K562 (cell line): Measurements from ENCODE around the gene STT3A. TPM values are rescaled to one million over a fixed set of nuclear protein-coding genes. Genes with fewer than 3 reads are reported as not detected.
A peak's percentile ranks its signal among the peaks of the same experiment; 100 is the strongest.

Experiments
- ARHGAP35 ChIP-seq: fragments of 450-650 bp; IDR thresholded peaks from 2 replicates; pipeline ENCODE4 v1.6.1; 2018; ENCODE audit not compliant: partially characterized antibody
- CEBPB ChIP-seq: fragments of 450-650 bp; IDR thresholded peaks from 2 replicates; pipeline ENCODE4 v1.6.1; 2016; ENCODE audit warnings: missing genetic modification characterization, missing compliant biosample characterization
- CTBP1 ChIP-seq: fragments of 450-650 bp; IDR thresholded peaks from 2 replicates; pipeline ENCODE4 v1.6.1; 2016; ENCODE audit warnings: borderline replicate concordance
- DMBX1 ChIP-seq: fragments of 250-450 bp; sonication (Bioruptor Pico); IDR thresholded peaks from 2 replicates; pipeline ENCODE4 v1.8.0; 2022; ENCODE audit warnings: inconsistent platforms, mild to moderate bottlenecking, moderate library complexity, borderline replicate concordance
- HDAC3 ChIP-seq: fragments of 450-650 bp; IDR thresholded peaks from 2 replicates; pipeline ENCODE4 v1.6.1; 2018; ENCODE audit warnings: borderline replicate concordance, mild to moderate bottlenecking, moderate library complexity; ENCODE audit not compliant: partially characterized antibody
- ILK ChIP-seq: fragments of 450-650 bp; IDR thresholded peaks from 2 replicates; pipeline ENCODE4 v1.6.1; 2016; ENCODE audit warnings: missing genetic modification characterization, low read depth, mild to moderate bottlenecking, missing compliant biosample characterization, moderate library complexity, borderline replicate concordance
- KAT8 ChIP-seq: fragments of 450-650 bp; IDR thresholded peaks from 2 replicates; pipeline ENCODE4 v1.6.1; 2016; ENCODE audit warnings: low read depth, mild to moderate bottlenecking
- KDM4B ChIP-seq, 2 experiments: fragments of 450-650 bp in 1 of 2; sonication (generic) in 1 of 2; IDR thresholded peaks; 2 replicates each; pipeline ENCODE4 v1.6.1; 2016 to 2017; ENCODE audit warnings: borderline replicate concordance in 2 of 2, antibody characterized with exemption in 1 of 2, low read depth in 1 of 2, mild to moderate bottlenecking in 1 of 2
- MAX ChIP-seq: sonication (generic); formaldehyde crosslinking; IDR thresholded peaks from 2 replicates; pipeline ENCODE4 v1.9.0; 2022; ENCODE audit warnings: mild to moderate bottlenecking, missing genetic modification reagents
- MTA1 ChIP-seq: fragments of 450-650 bp; IDR thresholded peaks from 2 replicates; pipeline ENCODE4 v1.6.1; 2017; ENCODE audit warnings: borderline replicate concordance
- NBN ChIP-seq: fragments of 450-650 bp; IDR thresholded peaks from 2 replicates; pipeline ENCODE4 v1.6.1; 2016; ENCODE audit warnings: low read depth, mild to moderate bottlenecking
- NFATC3 ChIP-seq: fragments of 450-650 bp; IDR thresholded peaks from 2 replicates; pipeline ENCODE4 v1.6.1; 2017; ENCODE audit warnings: mild to moderate bottlenecking
- ZFP36 ChIP-seq: fragments of 150-350 bp; IDR thresholded peaks from 2 replicates; pipeline ENCODE4 v1.6.1; 2018; ENCODE audit warnings: low read length, low read depth; ENCODE audit not compliant: partially characterized antibody
- ZKSCAN8 ChIP-seq: fragments of 200-800 bp; sonication (Bioruptor generic); IDR thresholded peaks from 2 replicates; pipeline ENCODE4 v1.6.1; 2016; ENCODE audit warnings: missing genetic modification characterization, missing compliant biosample characterization
- ZNF274 ChIP-seq: IDR thresholded peaks from 2 replicates; pipeline ENCODE4 v1.6.1; 2011; ENCODE audit warnings: low read depth, mild to moderate bottlenecking, low read length, moderate library complexity, borderline replicate concordance
- ZNF785 ChIP-seq: fragments of 250-450 bp; sonication (Bioruptor Pico); IDR thresholded peaks from 2 replicates; pipeline ENCODE4 v1.4.0; 2020; ENCODE audit warnings: mild to moderate bottlenecking
- polyA plus RNA-seq, 8 experiments: library from polyadenylated mRNA; depleted of rRNA in 4 of 8; stranded (reverse) in 5 of 8; unstranded in 3 of 8; fragments of >200 nt; fragmentation: Nextera tagmentation in 2 of 8; fragmentation: Illumina TruSeq in 1 of 8; extraction: Ambion mirVana in 2 of 8; extraction: Trizol in 1 of 8; gene quantifications; 2 replicates each; pipeline versions ENCODE4 v1.2.1 to v1.2.3, GENCODE V29; 2011 to 2014; ENCODE audit warnings: inconsistent platforms in 1 of 8, missing spikeins in 1 of 8
- total RNA-seq, 7 experiments: library from RNA; depleted of rRNA in 6 of 7; stranded (reverse); fragments of >200 nt in 6 of 7; fragmentation: Illumina TruSeq in 2 of 7; extraction: Trizol in 2 of 7; gene quantifications; 2 replicates each; pipeline versions ENCODE4 v1.2.1 to v1.2.3, GENCODE V29; 2011 to 2021; ENCODE audit warnings: low replicate concordance in 1 of 7
- TF ChIP-seq, protein P1 (sequence below): fragments of 450-650 bp; formaldehyde crosslinking; conservative IDR thresholded peaks from 2 replicates; pipeline ENCODE4 v1.4.0; 2022; ENCODE audit warnings: mild to moderate bottlenecking, missing genetic modification characterization
- TF ChIP-seq, protein P2 (sequence below): fragments of 450-650 bp; IDR thresholded peaks from 2 replicates; pipeline ENCODE4 v1.6.1; 2018; ENCODE audit not compliant: partially characterized antibody
- TF ChIP-seq, protein P3 (sequence below): fragments of 450-650 bp; IDR thresholded peaks from 2 replicates; pipeline ENCODE4 v1.6.1; 2017; ENCODE audit warnings: antibody characterized with exemption, mild to moderate bottlenecking

The STT3A gene
- total and polyA plus RNA-seq, 9 of the 15 experiments (the other 6 are each of a cell fraction or from before 2014, with no cell fraction given) = 70.7 to 330 (median 192) TPM

- TF ChIP-seq MAX (CRISPR knock-in tag) = no peak
- no peak for TF ChIP-seq ZFP36
- no peak for TF ChIP-seq KDM4B (IDR thresholded peaks at IDR 0.05; ENCODE audit: borderline replicate concordance in 2 of 2, low read depth in 1 of 2)
- TF ChIP-seq KAT8 = no peak
- TF ChIP-seq, protein P1, sequence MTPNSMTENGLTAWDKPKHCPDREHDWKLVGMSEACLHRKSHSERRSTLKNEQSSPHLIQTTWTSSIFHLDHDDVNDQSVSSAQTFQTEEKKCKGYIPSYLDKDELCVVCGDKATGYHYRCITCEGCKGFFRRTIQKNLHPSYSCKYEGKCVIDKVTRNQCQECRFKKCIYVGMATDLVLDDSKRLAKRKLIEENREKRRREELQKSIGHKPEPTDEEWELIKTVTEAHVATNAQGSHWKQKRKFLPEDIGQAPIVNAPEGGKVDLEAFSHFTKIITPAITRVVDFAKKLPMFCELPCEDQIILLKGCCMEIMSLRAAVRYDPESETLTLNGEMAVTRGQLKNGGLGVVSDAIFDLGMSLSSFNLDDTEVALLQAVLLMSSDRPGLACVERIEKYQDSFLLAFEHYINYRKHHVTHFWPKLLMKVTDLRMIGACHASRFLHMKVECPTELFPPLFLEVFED (CRISPR knock-in tag) = peak; percentile 84; the same call in 1 of the 2 replicates
- TF ChIP-seq ZNF785 (CRISPR knock-in tag) = no peak
- TF ChIP-seq NBN = peak; percentile 84; the same call in 1 of the 2 replicates
- TF ChIP-seq ZNF274 = peak; percentile 46; the same call in 1 of the 2 replicates
- TF ChIP-seq CEBPB (tag) = no peak
- TF ChIP-seq HDAC3 = peak; percentile 95
- no peak for TF ChIP-seq ILK
- TF ChIP-seq, protein P2, sequence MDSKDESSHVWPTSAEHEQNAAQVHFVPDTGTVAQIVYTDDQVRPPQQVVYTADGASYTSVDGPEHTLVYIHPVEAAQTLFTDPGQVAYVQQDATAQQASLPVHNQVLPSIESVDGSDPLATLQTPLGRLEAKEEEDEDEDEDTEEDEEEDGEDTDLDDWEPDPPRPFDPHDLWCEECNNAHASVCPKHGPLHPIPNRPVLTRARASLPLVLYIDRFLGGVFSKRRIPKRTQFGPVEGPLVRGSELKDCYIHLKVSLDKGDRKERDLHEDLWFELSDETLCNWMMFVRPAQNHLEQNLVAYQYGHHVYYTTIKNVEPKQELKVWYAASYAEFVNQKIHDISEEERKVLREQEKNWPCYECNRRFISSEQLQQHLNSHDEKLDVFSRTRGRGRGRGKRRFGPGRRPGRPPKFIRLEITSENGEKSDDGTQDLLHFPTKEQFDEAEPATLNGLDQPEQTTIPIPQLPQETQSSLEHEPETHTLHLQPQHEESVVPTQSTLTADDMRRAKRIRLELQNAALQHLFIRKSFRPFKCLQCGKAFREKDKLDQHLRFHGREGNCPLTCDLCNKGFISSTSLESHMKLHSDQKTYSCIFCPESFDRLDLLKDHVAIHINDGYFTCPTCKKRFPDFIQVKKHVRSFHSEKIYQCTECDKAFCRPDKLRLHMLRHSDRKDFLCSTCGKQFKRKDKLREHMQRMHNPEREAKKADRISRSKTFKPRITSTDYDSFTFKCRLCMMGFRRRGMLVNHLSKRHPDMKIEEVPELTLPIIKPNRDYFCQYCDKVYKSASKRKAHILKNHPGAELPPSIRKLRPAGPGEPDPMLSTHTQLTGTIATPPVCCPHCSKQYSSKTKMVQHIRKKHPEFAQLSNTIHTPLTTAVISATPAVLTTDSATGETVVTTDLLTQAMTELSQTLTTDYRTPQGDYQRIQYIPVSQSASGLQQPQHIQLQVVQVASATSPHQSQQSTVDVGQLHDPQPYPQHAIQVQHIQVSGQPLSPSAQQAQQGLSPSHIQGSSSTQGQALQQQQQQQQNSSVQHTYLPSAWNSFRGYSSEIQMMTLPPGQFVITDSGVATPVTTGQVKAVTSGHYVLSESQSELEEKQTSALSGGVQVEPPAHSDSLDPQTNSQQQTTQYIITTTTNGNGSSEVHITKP = peak; percentile 68
- TF ChIP-seq, protein P3, sequence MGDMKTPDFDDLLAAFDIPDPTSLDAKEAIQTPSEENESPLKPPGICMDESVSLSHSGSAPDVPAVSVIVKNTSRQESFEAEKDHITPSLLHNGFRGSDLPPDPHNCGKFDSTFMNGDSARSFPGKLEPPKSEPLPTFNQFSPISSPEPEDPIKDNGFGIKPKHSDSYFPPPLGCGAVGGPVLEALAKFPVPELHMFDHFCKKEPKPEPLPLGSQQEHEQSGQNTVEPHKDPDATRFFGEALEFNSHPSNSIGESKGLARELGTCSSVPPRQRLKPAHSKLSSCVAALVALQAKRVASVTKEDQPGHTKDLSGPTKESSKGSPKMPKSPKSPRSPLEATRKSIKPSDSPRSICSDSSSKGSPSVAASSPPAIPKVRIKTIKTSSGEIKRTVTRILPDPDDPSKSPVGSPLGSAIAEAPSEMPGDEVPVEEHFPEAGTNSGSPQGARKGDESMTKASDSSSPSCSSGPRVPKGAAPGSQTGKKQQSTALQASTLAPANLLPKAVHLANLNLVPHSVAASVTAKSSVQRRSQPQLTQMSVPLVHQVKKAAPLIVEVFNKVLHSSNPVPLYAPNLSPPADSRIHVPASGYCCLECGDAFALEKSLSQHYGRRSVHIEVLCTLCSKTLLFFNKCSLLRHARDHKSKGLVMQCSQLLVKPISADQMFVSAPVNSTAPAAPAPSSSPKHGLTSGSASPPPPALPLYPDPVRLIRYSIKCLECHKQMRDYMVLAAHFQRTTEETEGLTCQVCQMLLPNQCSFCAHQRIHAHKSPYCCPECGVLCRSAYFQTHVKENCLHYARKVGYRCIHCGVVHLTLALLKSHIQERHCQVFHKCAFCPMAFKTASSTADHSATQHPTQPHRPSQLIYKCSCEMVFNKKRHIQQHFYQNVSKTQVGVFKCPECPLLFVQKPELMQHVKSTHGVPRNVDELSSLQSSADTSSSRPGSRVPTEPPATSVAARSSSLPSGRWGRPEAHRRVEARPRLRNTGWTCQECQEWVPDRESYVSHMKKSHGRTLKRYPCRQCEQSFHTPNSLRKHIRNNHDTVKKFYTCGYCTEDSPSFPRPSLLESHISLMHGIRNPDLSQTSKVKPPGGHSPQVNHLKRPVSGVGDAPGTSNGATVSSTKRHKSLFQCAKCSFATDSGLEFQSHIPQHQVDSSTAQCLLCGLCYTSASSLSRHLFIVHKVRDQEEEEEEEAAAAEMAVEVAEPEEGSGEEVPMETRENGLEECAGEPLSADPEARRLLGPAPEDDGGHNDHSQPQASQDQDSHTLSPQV = peak; percentile 48
- peak; percentile 72; the same call in 1 of the 2 replicates for TF ChIP-seq ZKSCAN8 (CRISPR knock-in tag)
- TF ChIP-seq ARHGAP35 = no peak
- TF ChIP-seq CTBP1 = peak; percentile 90
- peak; percentile 70; the same call in 1 of the 2 replicates for TF ChIP-seq MTA1
- no peak for TF ChIP-seq NFATC3
- TF ChIP-seq DMBX1 (CRISPR knock-in tag) = peak; percentile 87
Observed at GRCh38 chr11:125552927-125553326, 39.7 kb upstream of the STT3A start (continued).
